ENCODE results near the gene TEAD1. TPM values are rescaled to one million over a fixed set of nuclear protein-coding genes. Genes with fewer than 3 reads are reported as not detected.
A peak's percentile ranks its signal among the peaks of the same experiment; 100 is the strongest.

Gene TEAD1
- total RNA-seq, 1 donor from 2014 or later, result 27.1 TPM

DNA sequence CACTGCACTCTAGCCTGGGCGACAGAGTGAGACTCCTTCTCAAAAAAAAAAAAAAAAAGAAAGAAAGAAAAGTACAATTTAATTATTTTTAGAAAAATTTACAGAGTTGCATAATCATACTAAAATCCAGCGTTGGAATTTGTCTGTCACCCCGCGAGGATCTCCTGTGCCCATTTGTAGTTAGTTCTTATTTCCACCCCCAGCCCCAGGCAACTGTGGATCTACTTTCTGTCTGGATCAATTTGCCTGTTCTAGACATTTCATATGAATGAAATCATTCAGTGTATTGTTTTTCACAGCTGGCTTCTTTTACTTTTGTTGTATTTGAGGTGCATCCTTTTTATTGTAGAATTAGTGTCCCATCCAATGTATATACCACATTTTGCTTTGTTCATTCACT is 232.3 kb downstream of the TEAD1 start:
- DNase-seq, result no peak

- DNase-seq, result no peak
These were observed 235.7 kb downstream of the TEAD1 start for GRCh38 chr11:12909879-12910278.

- DNase-seq, result peak; percentile 24
These were observed 240.2 kb downstream of the TEAD1 start for GRCh38 chr11:12914400-12914912.

GRCh38 chr11:12915093-12915492 is 240.9 kb downstream of the TEAD1 start:
- no peak for DNase-seq

- DNase-seq, result no peak
These were observed 243.6 kb downstream of the TEAD1 start for GRCh38 chr11:12917822-12918221.

DNA sequence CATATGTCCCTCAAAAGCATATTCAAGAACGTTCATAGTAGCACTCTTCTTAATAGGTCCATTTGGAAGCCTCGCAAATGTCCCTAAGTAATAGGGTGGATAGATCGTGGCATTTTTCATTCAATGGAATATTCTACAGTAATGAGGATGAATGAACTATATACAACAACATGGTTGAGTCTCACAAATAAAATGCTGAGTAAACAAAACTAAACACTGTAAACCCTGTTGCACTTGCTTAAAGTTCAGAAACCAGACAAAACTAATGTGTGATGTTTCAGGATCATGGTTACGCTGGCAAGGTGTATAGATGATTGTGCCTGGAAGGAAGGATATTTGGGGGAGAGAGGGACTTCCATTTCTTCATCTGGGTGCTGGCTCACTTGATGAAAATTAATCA is 244.4 kb downstream of the TEAD1 start:
- DNase-seq, result no peak

- DNase-seq, result no peak
These were observed 248.2 kb downstream of the TEAD1 start for GRCh38 chr11:12922418-12922817.

GRCh38 chr11:12922980-12923507 is 248.8 kb downstream of the TEAD1 start:
- no peak for DNase-seq

DNA sequence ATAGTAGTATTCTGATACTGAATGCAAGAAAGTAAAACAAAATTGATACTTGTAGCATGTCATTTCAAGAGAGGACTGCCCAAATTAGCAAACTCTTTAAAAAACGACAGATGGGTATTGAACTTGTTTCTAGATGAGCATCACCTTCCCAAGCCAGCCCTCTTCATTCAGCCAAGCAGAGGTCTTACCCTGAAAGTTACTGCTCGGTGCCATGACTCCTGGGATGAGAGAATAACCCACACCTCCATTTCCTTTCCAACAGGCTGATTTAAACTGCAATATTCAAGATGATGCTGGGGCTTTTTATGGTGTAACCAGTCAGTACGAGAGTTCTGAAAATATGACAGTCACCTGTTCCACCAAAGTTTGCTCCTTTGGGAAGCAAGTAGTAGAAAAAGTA is 250.4 kb downstream of the TEAD1 start:
- DNase-seq, result no peak

GRCh38 chr11:12925520-12925919 is 251.3 kb downstream of the TEAD1 start:
- no peak for DNase-seq

GRCh38 chr11:12927221-12927620 is 253.0 kb downstream of the TEAD1 start:
- no peak for DNase-seq

DNA sequence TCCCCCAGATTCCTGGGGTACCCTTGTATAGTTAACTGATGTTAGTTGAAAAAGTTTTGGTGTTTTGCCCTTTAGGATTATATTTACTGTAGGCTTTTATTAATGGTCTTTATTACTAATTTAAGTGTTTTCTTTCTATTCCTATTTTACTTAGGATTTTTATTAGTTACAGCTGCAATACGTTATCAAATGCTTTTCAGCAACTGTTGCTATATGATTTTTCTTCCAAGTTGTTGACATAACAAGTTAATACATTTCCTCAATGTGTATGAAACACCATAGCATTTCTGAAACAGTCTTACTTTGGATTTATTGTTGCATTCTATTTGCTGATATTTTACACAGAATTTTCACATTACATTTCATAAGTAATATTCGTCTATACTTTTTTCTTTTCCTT is 253.7 kb downstream of the TEAD1 start:
- DNase-seq, result no peak

- no peak for DNase-seq
These were observed 256.6 kb downstream of the TEAD1 start for GRCh38 chr11:12930850-12931249.

DNA sequence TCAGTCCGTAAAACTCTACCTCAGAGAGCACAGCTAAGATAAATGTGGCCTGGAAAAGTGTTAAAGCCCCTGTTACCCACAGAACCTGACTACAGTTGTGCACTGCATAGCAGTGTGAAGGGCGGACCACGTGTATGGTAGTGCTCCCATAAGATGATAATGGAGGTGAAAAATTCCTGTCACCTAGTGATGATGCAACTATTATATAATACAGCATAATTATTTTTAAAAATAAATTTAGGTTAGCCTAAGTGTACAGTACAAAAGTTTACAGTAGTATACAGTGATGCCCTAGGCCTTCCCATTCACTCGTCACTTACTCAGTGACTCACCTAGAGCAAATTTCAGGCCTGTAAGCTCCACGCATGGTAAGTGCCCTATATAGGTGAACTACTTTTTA is 258.3 kb downstream of the TEAD1 start:
- no peak for DNase-seq

DNA sequence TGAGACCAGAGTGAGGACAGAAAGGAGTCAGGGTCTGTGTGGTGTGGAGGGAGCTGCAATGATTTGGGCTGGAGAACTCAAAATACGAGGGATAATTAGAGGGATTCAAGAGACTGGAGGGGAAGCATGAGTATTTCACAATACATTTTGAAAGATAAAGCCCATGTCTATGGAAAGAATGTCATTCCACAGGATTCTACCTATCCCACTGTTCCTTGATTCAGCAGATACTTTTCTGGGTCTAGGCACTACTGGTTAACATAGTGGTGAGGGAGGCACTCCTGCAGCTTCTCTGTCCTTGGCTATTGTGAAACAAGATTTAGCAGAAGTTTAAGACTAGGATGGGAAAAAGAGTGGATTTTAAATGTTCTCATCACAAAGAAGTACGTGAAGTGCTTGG is 262.0 kb downstream of the TEAD1 start:
- no peak for DNase-seq

- no peak for DNase-seq
These were observed 264.5 kb downstream of the TEAD1 start for GRCh38 chr11:12938590-12939247.

DNA sequence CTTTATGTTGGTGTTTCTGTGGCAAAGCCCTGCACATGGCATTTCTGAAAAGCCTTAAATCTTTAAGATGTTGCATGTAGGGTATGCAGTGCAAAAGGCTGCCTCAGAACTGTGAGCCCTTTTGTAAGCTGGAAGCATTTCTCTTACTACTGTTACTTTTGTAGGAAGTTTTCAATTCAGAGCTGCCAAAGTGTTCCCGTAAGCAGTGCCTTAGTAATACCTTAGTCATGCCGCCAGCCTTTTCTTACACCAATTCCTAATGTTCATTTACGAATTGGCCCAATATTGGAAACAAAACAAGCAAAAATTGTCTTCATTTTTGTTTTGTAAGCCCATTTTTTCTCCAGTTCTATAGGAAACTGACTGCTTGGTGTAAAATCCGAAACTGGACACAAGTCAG is 267.4 kb downstream of the TEAD1 start:
- no peak for DNase-seq

GRCh38 chr11:12942157-12942556 is 267.9 kb downstream of the TEAD1 start:
- DNase-seq, result no peak

GRCh38 chr11:12943311-12943710 is 269.1 kb downstream of the TEAD1 start:
- DNase-seq, result no peak

GRCh38 chr11:12944889-12945288 is 270.7 kb downstream of the TEAD1 start:
- DNase-seq, result no peak

DNA sequence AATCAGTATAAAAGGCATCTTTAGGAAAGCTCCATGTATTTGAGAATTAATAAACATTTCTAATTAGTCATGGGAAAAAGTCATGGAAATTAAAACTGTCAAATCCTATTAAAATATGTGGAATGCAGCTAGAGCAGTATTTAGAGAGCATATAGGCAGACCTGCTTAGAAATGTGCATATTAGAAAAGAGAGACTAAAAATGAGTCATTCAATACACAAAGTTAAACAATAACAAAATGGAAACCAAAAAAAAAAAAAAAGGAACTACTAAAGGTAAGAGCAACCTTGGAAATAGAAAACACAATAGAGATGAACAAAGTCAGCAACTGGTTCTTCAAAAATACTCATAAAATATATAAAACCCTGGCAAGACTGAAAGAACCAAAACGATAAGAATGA is 275.2 kb downstream of the TEAD1 start:
- DNase-seq, result no peak

DNA sequence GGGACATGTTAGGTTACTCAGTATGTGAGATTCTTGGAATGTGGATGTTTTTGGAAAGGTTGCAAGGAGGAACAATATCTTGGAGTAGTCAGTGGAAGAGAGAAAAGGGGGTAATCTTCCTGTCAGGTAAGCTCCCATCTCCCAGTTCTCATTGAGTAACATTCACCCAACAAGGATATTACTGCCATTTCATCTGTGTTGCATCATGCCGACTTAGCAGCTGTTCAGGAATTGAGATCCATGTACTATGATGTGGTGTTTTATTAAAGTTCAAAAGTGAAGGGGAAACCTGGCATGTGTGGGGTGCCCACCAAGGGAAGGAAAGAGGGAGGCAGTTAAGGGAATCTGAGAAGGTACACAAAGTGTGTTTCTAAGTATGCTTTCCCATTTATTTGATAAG is 276.4 kb downstream of the TEAD1 start:
- no peak for DNase-seq

- no peak for DNase-seq
These were observed 277.2 kb downstream of the TEAD1 start for GRCh38 chr11:12951376-12951775.

DNA sequence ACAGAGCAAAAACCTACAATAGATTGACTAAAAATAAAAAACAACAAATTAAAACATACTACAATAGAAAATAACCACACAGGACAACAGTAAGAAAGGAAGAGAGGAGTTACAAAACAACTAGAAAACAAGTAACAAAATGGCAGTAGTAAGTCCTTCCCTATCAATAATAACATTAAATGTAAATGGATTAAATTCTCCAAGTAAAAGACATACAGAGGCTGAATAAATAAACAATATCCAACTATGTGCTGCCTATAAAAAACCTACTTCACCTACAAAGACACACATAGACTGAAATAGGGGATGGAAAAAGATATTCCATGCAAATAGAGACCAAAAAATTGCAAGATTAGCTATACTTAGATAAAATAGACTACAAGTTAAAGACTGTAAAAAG is 277.9 kb downstream of the TEAD1 start:
- DNase-seq, result no peak

GRCh38 chr11:12958986-12959385 is 284.8 kb downstream of the TEAD1 start:
- DNase-seq, result no peak

Data from dermis blood vessel endothelial cell (primary cell).